GM12878 (cell line): Measurements from ENCODE around the gene SLC35A4. TPM values are rescaled to one million over a fixed set of nuclear protein-coding genes. Genes with fewer than 3 reads are reported as not detected.

ENCODE experiments used
- ATF2 ChIP-seq: IDR thresholded peaks from 2 replicates; pipeline ENCODE4 v1.6.1; 2012; ENCODE audit warnings: low read length, inconsistent platforms
- BCL11A ChIP-seq: IDR thresholded peaks from 2 replicates; pipeline ENCODE4 v1.6.1; 2011; ENCODE audit warnings: low read depth, low read length
- BCL3 ChIP-seq: IDR thresholded peaks from 2 replicates; pipeline ENCODE4 v1.6.1; 2011; ENCODE audit warnings: borderline replicate concordance, low read depth, mild to moderate bottlenecking, moderate library complexity, low read length; ENCODE audit not compliant: insufficient read depth, poor library complexity, severe bottlenecking
- CHD1 ChIP-seq: IDR thresholded peaks from 2 replicates; pipeline ENCODE4 v1.6.1; 2012; ENCODE audit warnings: low read depth, low read length, improper control_type of control experiment
- E2F8 ChIP-seq: fragments of 450-650 bp; IDR thresholded peaks from 2 replicates; pipeline ENCODE4 v1.6.1; 2018; ENCODE audit warnings: mild to moderate bottlenecking, low read depth, moderate library complexity; ENCODE audit not compliant: partially characterized antibody
- EZH2 ChIP-seq: IDR thresholded peaks from 2 replicates; pipeline ENCODE4 v1.6.1; 2012; ENCODE audit warnings: low read depth, mild to moderate bottlenecking, control low read depth, inconsistent platforms, low read length, borderline replicate concordance; ENCODE audit not compliant: control insufficient read depth
- KAT2A ChIP-seq: conservative IDR thresholded peaks from 2 replicates; pipeline ENCODE4 v1.6.1; 2011; ENCODE audit warnings: low read depth, low read length; ENCODE audit not compliant: control insufficient read depth
- MAX ChIP-seq: IDR thresholded peaks from 2 replicates; pipeline ENCODE4 v1.6.1; 2012; ENCODE audit warnings: low read depth, low read length, improper control_type of control experiment
- MLLT1 ChIP-seq: fragments of 450-650 bp; IDR thresholded peaks from 2 replicates; pipeline ENCODE4 v1.6.1; 2016; ENCODE audit warnings: mild to moderate bottlenecking
- MTA3 ChIP-seq: IDR thresholded peaks from 2 replicates; pipeline ENCODE4 v1.6.1; 2012; ENCODE audit warnings: low read length, inconsistent platforms, borderline replicate concordance
- NFXL1 ChIP-seq: fragments of 450-650 bp; IDR thresholded peaks from 2 replicates; pipeline ENCODE4 v1.6.1; 2017; ENCODE audit warnings: antibody characterized with exemption, mild to moderate bottlenecking, borderline replicate concordance
- NR2F1 ChIP-seq: fragments of 450-650 bp; conservative IDR thresholded peaks from 2 replicates; pipeline ENCODE4 v1.6.1; 2017; ENCODE audit warnings: mild to moderate bottlenecking
- POLR2A ChIP-seq: IDR thresholded peaks from 2 replicates; pipeline ENCODE4 v1.6.1; 2011; ENCODE audit warnings: low read depth, mild to moderate bottlenecking, low read length
- POLR2AphosphoS5 ChIP-seq: IDR thresholded peaks from 2 replicates; pipeline ENCODE4 v1.6.1; 2011; ENCODE audit warnings: mild to moderate bottlenecking, low read length, inconsistent platforms
- SMAD1 ChIP-seq: fragments of 450-650 bp; IDR thresholded peaks from 2 replicates; pipeline ENCODE4 v1.6.1; 2018; ENCODE audit warnings: mild to moderate bottlenecking, low read depth; ENCODE audit not compliant: partially characterized antibody
- SMARCA5 ChIP-seq: fragments of 450-650 bp; IDR thresholded peaks from 2 replicates; pipeline ENCODE4 v1.6.1; 2017; ENCODE audit warnings: mild to moderate bottlenecking
- SP1 ChIP-seq: IDR thresholded peaks from one replicate; pipeline ENCODE4 v1.6.1; 2011; ENCODE audit warnings: low read depth, low read length
- SPI1 ChIP-seq: IDR thresholded peaks from 2 replicates; pipeline ENCODE4 v1.6.1; 2011; ENCODE audit warnings: low read depth, mild to moderate bottlenecking, low read length, moderate library complexity, borderline replicate concordance; ENCODE audit not compliant: insufficient read depth
- STAT3 ChIP-seq: IDR thresholded peaks from 2 replicates; pipeline ENCODE4 v1.6.1; 2011; ENCODE audit warnings: low read depth, low read length, improper control_type of control experiment
- SUPT20H ChIP-seq: IDR thresholded peaks from 2 replicates; pipeline ENCODE4 v1.6.1; 2011; ENCODE audit warnings: low read depth, mild to moderate bottlenecking, low read length, moderate library complexity, borderline replicate concordance; ENCODE audit not compliant: control insufficient read depth
- TCF3 ChIP-seq: IDR thresholded peaks from 2 replicates; pipeline ENCODE4 v1.6.1; 2012; ENCODE audit warnings: low read depth, mild to moderate bottlenecking, low read length, borderline replicate concordance; ENCODE audit not compliant: insufficient read depth
- ZBED1 ChIP-seq: IDR thresholded peaks from 2 replicates; pipeline ENCODE4 v1.6.1; 2016; ENCODE audit warnings: borderline replicate concordance
- ZNF24 ChIP-seq: fragments of 450-650 bp; IDR thresholded peaks from 2 replicates; pipeline ENCODE4 v1.6.1; 2017; ENCODE audit warnings: antibody characterized with exemption, mild to moderate bottlenecking
- polyA plus RNA-seq, 11 experiments: library from polyadenylated mRNA; depleted of rRNA in 4 of 11; unstranded in 6 of 11; stranded (reverse) in 5 of 11; fragments of >200 nt; fragmentation: Nextera tagmentation in 4 of 11; fragmentation: Illumina TruSeq in 1 of 11; extraction: Ambion mirVana in 4 of 11; extraction: Trizol in 1 of 11; gene quantifications; 1 replicate in 1 of 11; 2 replicates in 10 of 11; pipeline versions ENCODE4 v1.2.1 to v1.2.3, GENCODE V29; 2011 to 2016; ENCODE audit warnings: inconsistent platforms in 2 of 11, missing spikeins in 2 of 11, low read depth in 1 of 11
- total RNA-seq, 4 experiments: library from RNA; depleted of rRNA in 3 of 4; stranded (reverse); fragments of >200 nt in 3 of 4; fragmentation: Illumina TruSeq in 1 of 4; extraction: Trizol in 1 of 4; gene quantifications; 2 replicates each; pipeline versions ENCODE4 v1.2.1 to v1.2.3, GENCODE V29; 2013 to 2021

SLC35A4 gene
- total and polyA plus RNA-seq, 10 of the 15 experiments (the other 5 are each of a cell fraction or from before 2014, with no cell fraction given), result 23.8 to 167 (median 114) TPM

- TF ChIP-seq SPI1 (no peak), MTA3 (no peak), SP1 (peak; percentile 73), POLR2AphosphoS5 (peak; percentile 90), ATF2 (peak; percentile 93), KAT2A (no peak), POLR2A (peak; percentile 97), CHD1 (0 out of 2 replicates have a peak, but pooled peaks have one; percentile 51), STAT3 (no peak), MLLT1 (peak; percentile 71), SMARCA5 (no peak; the same call in 1 of the 2 replicates), TCF3 (peak; percentile 62), ZNF24 (no peak), ZBED1 (peak; percentile 31; the same call in 1 of the 2 replicates), SUPT20H (no peak), BCL11A (no peak), E2F8 (no peak), EZH2 (no peak), NFXL1 (no peak), NR2F1 (no peak; the same call in none of the 2 replicates), MAX (peak; percentile 91), BCL3 (peak; percentile 29), SMAD1 (no peak)
These were observed at the start of gene SLC35A4, which contains the start of gene APBB3 (continued) for GRCh38 chr5:140564196-140565023.
